K562 (cell line): ENCODE results near the gene ZFAND2B. TPM values are rescaled to one million over a fixed set of nuclear protein-coding genes. Genes with fewer than 3 reads are reported as not detected.

Source experiments
- ATAC-seq: fragments of 200-7000 bp; cut with Tn5 transposase; 3 replicates; pipeline ENCODE4 v1.9.1; 2020; ENCODE audit warnings: moderate library complexity
- BruUV-seq: library from RNA; stranded (reverse); fragments of 400-500 nt; replicated peaks from 2 replicates; lab custom pipeline; 2021; lab: Mats Ljungman, UMichigan
- CTCF ChIA-PET: fragments of 300-600 bp; formaldehyde crosslinking; extraction: SDS; loops from one replicate; lab custom pipeline; 2021; ENCODE audit warnings: low intra/inter-chr PET ratio; lab: Yijun Ruan, JAX
- POLR2A ChIA-PET: fragments of 300-600, 350-650 bp; sonication (Branson Sonifier 250); formaldehyde crosslinking; extraction: SDS; loops from one replicate; lab custom pipeline; 2021; ENCODE audit warnings: antibody characterized with exemption, inconsistent platforms; lab: Yijun Ruan, JAX
- DNase-seq, 4 experiments: peaks; one replicate each; pipeline versions ENCODE4 v3.0.0 to v3.0.0-alpha.2; 2011 to 2018; ENCODE audit warnings: low spot score in 3 of 4, mixed read lengths in 3 of 4; ENCODE audit errors: extremely low read depth in 1 of 4
- FAIRE-seq: peaks from 2 replicates; lab custom pipeline; 2011; peaks lifted over from hg19 to GRCh38; lab: Jason Lieb, UNC
- H2AFZ ChIP-seq: 2 replicates; pipeline ENCODE4 v1.6.0; 2011; ENCODE audit warnings: low read depth, low read length, control low read depth, inconsistent platforms
- H3K27ac ChIP-seq: fragments of 200-600 bp; 3 replicates; pipeline ENCODE4 v1.8.0; 2011; ENCODE audit warnings: low read depth, mild to moderate bottlenecking, control low read depth, inconsistent platforms, low read length, moderate library complexity, mixed read lengths; ENCODE audit errors: extremely low read depth
- H3K27me3 ChIP-seq, 2 experiments: fragments of 300-600 bp in 1 of 2; 2 replicates in 1 of 2; 3 replicates in 1 of 2; pipeline versions ENCODE4 v1.6.0 to v1.8.0; 2011; ENCODE audit warnings: inconsistent platforms in 2 of 2, low read length in 2 of 2, mild to moderate bottlenecking in 1 of 2, mixed read lengths in 1 of 2, moderate library complexity in 1 of 2; ENCODE audit not compliant: control insufficient read depth in 2 of 2, insufficient read depth in 2 of 2
- H3K36me3 ChIP-seq: fragments of 300-600 bp; 3 replicates; pipeline ENCODE4 v1.8.0; 2011; ENCODE audit warnings: mild to moderate bottlenecking, low read length, inconsistent platforms; ENCODE audit not compliant: control insufficient read depth, insufficient read depth
- H3K4me1 ChIP-seq, 2 experiments: fragments of 200-600 bp in 1 of 2; replicated peaks in 1 of 2; 2 replicates in 1 of 2; 3 replicates in 1 of 2; pipeline versions ENCODE4 v1.5.1 to v1.8.0; 2011; ENCODE audit warnings: inconsistent platforms in 2 of 2, low read length in 2 of 2, mild to moderate bottlenecking in 1 of 2, mixed read lengths in 1 of 2, moderate library complexity in 1 of 2; ENCODE audit not compliant: control insufficient read depth in 2 of 2, insufficient read depth in 2 of 2
- H3K4me2 ChIP-seq: 2 replicates; pipeline ENCODE4 v1.6.1; 2011; ENCODE audit warnings: low read length, control low read depth, inconsistent platforms, mixed read lengths; ENCODE audit not compliant: insufficient read depth
- H3K4me3 ChIP-seq: fragments of 200-600 bp; sonication (generic), shearing (Covaris generic); 2 replicates; pipeline ENCODE4 v1.5.1; 2016; ENCODE audit warnings: control low read depth, inconsistent platforms
- H3K79me2 ChIP-seq: fragments of 200-600 bp; 3 replicates; pipeline ENCODE4 v1.8.0; 2011; ENCODE audit warnings: low read length, inconsistent platforms; ENCODE audit not compliant: control insufficient read depth, insufficient read depth
- H3K9ac ChIP-seq, 2 experiments: 2 replicates each; pipeline versions ENCODE4 v1.6.0 to v1.6.1; 2011; ENCODE audit warnings: low read depth in 2 of 2, low read length in 2 of 2, control low read depth in 1 of 2, inconsistent platforms in 1 of 2, mild to moderate bottlenecking in 1 of 2, mixed read lengths in 1 of 2; ENCODE audit not compliant: insufficient read depth in 1 of 2
- H3K9me1 ChIP-seq: one replicate; pipeline ENCODE4 v1.6.0; 2011; ENCODE audit warnings: inconsistent platforms, mild to moderate bottlenecking, low read length, moderate library complexity; ENCODE audit not compliant: control insufficient read depth, insufficient read depth
- H3K9me3 ChIP-seq: replicated peaks from 2 replicates; pipeline ENCODE4 v1.5.1; 2011; ENCODE audit warnings: low read depth, low read length, inconsistent platforms; ENCODE audit not compliant: control insufficient read depth, insufficient read depth
- H4K20me1 ChIP-seq: replicated peaks from 2 replicates; pipeline ENCODE4 v1.6.1; 2011; ENCODE audit warnings: low read length, inconsistent platforms, mixed read lengths; ENCODE audit not compliant: control insufficient read depth, insufficient read depth
- C11orf30 ChIP-seq: fragments of 450-650 bp; IDR thresholded peaks from 2 replicates; pipeline ENCODE4 v1.6.1; 2016; ENCODE audit warnings: low read depth, mild to moderate bottlenecking
- CAMTA2 ChIP-seq: fragments of 250-450 bp; sonication (Bioruptor Pico); conservative IDR thresholded peaks from 2 replicates; pipeline ENCODE4 v1.5.1; 2022
- HES1 ChIP-seq: fragments of 450-650 bp; IDR thresholded peaks from 2 replicates; pipeline ENCODE4 v1.6.1; 2016; ENCODE audit warnings: low read depth, mild to moderate bottlenecking, moderate library complexity
- HMGXB4 ChIP-seq: sonication (generic); formaldehyde crosslinking; IDR thresholded peaks from 2 replicates; pipeline ENCODE4 v1.8.1; 2023; ENCODE audit warnings: mild to moderate bottlenecking, missing genetic modification reagents
- L3MBTL2 ChIP-seq: fragments of 450-650 bp; IDR thresholded peaks from 2 replicates; pipeline ENCODE4 v1.6.1; 2016; ENCODE audit warnings: mild to moderate bottlenecking, moderate library complexity
- RAD21 ChIP-seq, 2 experiments: fragments of 250-450 bp in 1 of 2; fragments of 450-650 bp in 1 of 2; sonication (Bioruptor Pico) in 1 of 2; formaldehyde crosslinking in 1 of 2; IDR thresholded peaks in 1 of 2; conservative IDR thresholded peaks in 1 of 2; 2 replicates each; pipeline versions ENCODE4 v1.4.0 to v1.8.0; 2020 to 2022; ENCODE audit warnings: mild to moderate bottlenecking in 2 of 2, moderate library complexity in 1 of 2
- RBM25 ChIP-seq: fragments of 200-400 bp; formaldehyde crosslinking; IDR thresholded peaks from 2 replicates; pipeline ENCODE4 v1.6.1; 2018; ENCODE audit warnings: low read length, low read depth, moderate library complexity; ENCODE audit not compliant: severe bottlenecking
- RFX7 ChIP-seq: fragments of 250-450 bp; sonication (Bioruptor Pico); IDR thresholded peaks from 2 replicates; pipeline ENCODE4 v1.5.1; 2021; ENCODE audit warnings: mild to moderate bottlenecking
- SRSF9 ChIP-seq: fragments of 200-400 bp; formaldehyde crosslinking; IDR thresholded peaks from 2 replicates; pipeline ENCODE4 v1.6.1; 2017; ENCODE audit warnings: low read depth, low read length, borderline replicate concordance
- YY1 ChIP-seq, 3 experiments: IDR thresholded peaks; 2 replicates each; pipeline ENCODE4 v1.6.1; 2011; ENCODE audit warnings: low read length in 2 of 3, mild to moderate bottlenecking in 2 of 3, moderate library complexity in 2 of 3, borderline replicate concordance in 1 of 3, control low read depth in 1 of 3, low read depth in 1 of 3; ENCODE audit not compliant: insufficient read depth in 3 of 3, insufficient replicate concordance in 2 of 3, control insufficient read depth in 1 of 3, insufficient read length in 1 of 3; ENCODE audit errors: extremely low read depth in 1 of 3
- ZHX1 ChIP-seq: fragments of 150-350 bp; conservative IDR thresholded peaks from 2 replicates; pipeline ENCODE4 v1.6.1; 2014; ENCODE audit warnings: low read length
- ZNF146 ChIP-seq: IDR thresholded peaks from one replicate; pipeline ENCODE4 v1.6.1; 2018; ENCODE audit warnings: missing compliant biosample characterization; ENCODE audit not compliant: unreplicated experiment
- ZNF24 ChIP-seq: fragments of 450-650 bp; IDR thresholded peaks from 2 replicates; pipeline ENCODE4 v1.6.1; 2016
- ZNF695 ChIP-seq: fragments of 450-650 bp; formaldehyde crosslinking; IDR thresholded peaks from 2 replicates; pipeline ENCODE4 v1.4.0; 2020; ENCODE audit warnings: mild to moderate bottlenecking, moderate library complexity
- WGBS: fragments of 100-300 bp; shearing (Covaris generic); methylation state at CpG from one replicate; pipeline ENCODE4 v1.1.6; 2016; ENCODE audit warnings: low coverage, mixed read lengths; ENCODE audit not compliant: insufficient coverage; ENCODE audit errors: missing lambda C conversion rate; 5-methylcytosine and 5-hydroxymethylcytosine counted together
- in situ Hi-C: fragments of 300-500 bp; cut with MboI; formaldehyde crosslinking; loops from 4 replicates; pipeline ENCODE4 v1.15.0; 2018; ENCODE audit warnings: inconsistent platforms, mixed read lengths
- intact Hi-C: fragments of 100-400 bp; cut with micrococcal nuclease; formaldehyde crosslinking; loops from 2 replicates; pipeline ENCODE4 v1.14.2; 2022
- polyA plus RNA-seq, 8 experiments: library from polyadenylated mRNA; depleted of rRNA in 4 of 8; stranded (reverse) in 5 of 8; unstranded in 3 of 8; fragments of >200 nt; fragmentation: Nextera tagmentation in 2 of 8; fragmentation: Illumina TruSeq in 1 of 8; extraction: Ambion mirVana in 2 of 8; extraction: Trizol in 1 of 8; gene quantifications; 2 replicates each; pipeline versions ENCODE4 v1.2.1 to v1.2.3, GENCODE V29; 2011 to 2014; ENCODE audit warnings: inconsistent platforms in 1 of 8, missing spikeins in 1 of 8
- total RNA-seq, 7 experiments: library from RNA; depleted of rRNA in 6 of 7; stranded (reverse); fragments of >200 nt in 6 of 7; fragmentation: Illumina TruSeq in 2 of 7; extraction: Trizol in 2 of 7; gene quantifications; 2 replicates each; pipeline versions ENCODE4 v1.2.1 to v1.2.3, GENCODE V29; 2011 to 2021; ENCODE audit warnings: low replicate concordance in 1 of 7

ZFAND2B gene
- total and polyA plus RNA-seq, 9 of the 15 experiments (the other 6 are each of a cell fraction or from before 2014, with no cell fraction given): 9.9 to 33.3 (median 26.1) TPM

- TF ChIP-seq RBM25 (no peak), C11orf30 (no peak), HES1 (no peak), CAMTA2 (CRISPR knock-in tag) (no peak), HMGXB4 (CRISPR knock-in tag) (no peak)
Measured at GRCh38 chr2:219169930-219170654, 36.5 kb upstream of the ZFAND2B start, which contains the start of gene SLC23A3 (continued).

GRCh38 chr2:219171231-219171651, 35.3 kb upstream of the ZFAND2B start:
- Histone ChIP-seq H3K27me3 (no peaks in the 10 kb centered on the region), H3K4me2 (no peak overlapping the region), H3K9me3 (no peaks in the 10 kb centered on the region), H3K36me3 (peaks cover 29% of the 10 kb centered on the region; the same call in 2 of the 3 replicates), H3K4me3 (no peak overlapping the region), H2AFZ (no peak overlapping the region), H3K4me1 (peaks cover 6% of the 10 kb centered on the region in 2 experiments; a peak in 3 of 5 replicates), H4K20me1 (no peaks in the 10 kb centered on the region), H3K27ac (no peak overlapping the region; the same call in 2 of the 3 replicates), H3K79me2 (peaks cover 9% of the 10 kb centered on the region), H3K9me1 (no peaks in the 10 kb centered on the region), H3K9ac (peak overlapping the region in 1 of 2 experiments; percentile 11; a peak in 1 of 4 replicates)
- FAIRE-seq (peak; percentile 73), ATAC-seq (peak; percentile 82), DNase-seq (peak; percentile 41 to 59 (median 44))
- ChIA-PET POLR2A (interaction anchor here (0.6 to 1.5 kb wide), 4 partner anchors 38 to 1118 kb away, joined by 3 read pairs; partner anchors contain the start of genes GLB1L and STK16), CTCF (interaction anchor here (0.9 to 1.0 kb wide), 2 partner anchors 123 to 127 kb away, joined by 3 to 5 read pairs; no protein-coding TSS in a partner anchor)
- in situ Hi-C loops (loop anchor here (5.0 kb wide), 2 partner anchors 36 to 121 kb away; partner anchors contain the start of gene ZFAND2B), intact Hi-C loops (loop anchor here (1.0 kb wide), 1 partner anchor 127 kb away; no protein-coding TSS in a partner anchor)
- BruUV-seq: no TSS peak
- WGBS: 31% methylated on average over 5 of the region's 6 CpGs
- TF ChIP-seq YY1 (IDR thresholded peaks at IDR 0.05; ENCODE audit: borderline replicate concordance in 1 of 3, control insufficient read depth in 1 of 3, extremely low read depth in 1 of 3, insufficient read depth in 3 of 3, insufficient read length in 1 of 3, insufficient replicate concordance in 2 of 3, low read depth in 1 of 3, low read length in 2 of 3) (no peak), L3MBTL2 (no peak; the same call in 1 of the 2 replicates), ZHX1 (no peak), RAD21 (CRISPR knock-in tag; conservative IDR thresholded peaks at IDR 0.05 in 1 of 2, IDR thresholded peaks at IDR 0.05 in 1 of 2) (peak; percentile 44 to 56), RFX7 (CRISPR knock-in tag) (no peak), SRSF9 (no peak), ZNF146 (no peak), ZNF695 (no peak), ZNF24 (no peak)
